CD4-positive, alpha-beta memory T cell (primary cell): ENCODE results near the gene ZC3H13. TPM values are rescaled to one million over a fixed set of nuclear protein-coding genes. Genes with fewer than 3 reads are reported as not detected.
A peak's percentile ranks its signal among the peaks of the same experiment; 100 is the strongest.

Source experiments
- CTCF ChIA-PET: fragments of 350-600 bp; sonication (Branson Sonifier 250); formaldehyde crosslinking; loops from one replicate; lab custom pipeline; 2021; ENCODE audit warnings: inconsistent platforms; ENCODE audit not compliant: partially characterized antibody; lab: Charles Lee
- POLR2A ChIA-PET: fragments of 350-600 bp; sonication (Branson Sonifier 250); formaldehyde crosslinking; loops from one replicate; lab custom pipeline; 2021; ENCODE audit not compliant: partially characterized antibody; lab: Charles Lee
- DNase-seq, 5 donors: peaks; one replicate each; pipeline versions ENCODE4 v3.0.0 to v3.0.0-alpha.2; 2020 to 2022; ENCODE audit warnings: mixed read lengths in 1 of 5
- H3K27ac ChIP-seq: one replicate; pipeline ENCODE4 v1.7.0; 2013; ENCODE audit warnings: low read depth, low read length
- H3K27me3 ChIP-seq: 2 replicates; pipeline ENCODE4 v1.7.0; 2013; ENCODE audit warnings: mild to moderate bottlenecking, low read length, moderate library complexity; ENCODE audit not compliant: insufficient read depth
- H3K36me3 ChIP-seq: 2 replicates; pipeline ENCODE4 v1.7.0; 2013; ENCODE audit warnings: mild to moderate bottlenecking, low read length, moderate library complexity; ENCODE audit not compliant: insufficient read depth
- H3K4me1 ChIP-seq: 2 replicates; pipeline ENCODE4 v1.7.0; 2013; ENCODE audit warnings: mild to moderate bottlenecking, low read length, moderate library complexity; ENCODE audit not compliant: insufficient read depth
- H3K4me3 ChIP-seq, 2 donors: one replicate each; pipeline ENCODE4 v1.7.0; 2013; ENCODE audit warnings: low read length in 2 of 2, mild to moderate bottlenecking in 1 of 2
- H3K9me3 ChIP-seq, 2 donors: one replicate each; pipeline ENCODE4 v1.7.0; 2013; ENCODE audit warnings: low read length in 2 of 2, control low read depth in 1 of 2; ENCODE audit not compliant: control insufficient read depth in 1 of 2
- H3K27ac Mint-ChIP-seq, 7 donors: one replicate each; pipeline ENCODE4 v1.8.0; 2020 to 2021; ENCODE audit warnings: mixed read lengths in 7 of 7, mild to moderate bottlenecking in 6 of 7, inconsistent platforms in 3 of 7, moderate library complexity in 3 of 7
- H3K27me3 Mint-ChIP-seq, 2 donors: one replicate each; pipeline ENCODE4 v1.8.0; 2020 to 2021; ENCODE audit warnings: mixed read lengths in 2 of 2
- H3K36me3 Mint-ChIP-seq, 2 donors: one replicate each; pipeline ENCODE4 v1.8.0; 2020 to 2021; ENCODE audit warnings: mixed read lengths in 2 of 2, inconsistent platforms in 1 of 2, mild to moderate bottlenecking in 1 of 2
- H3K4me1 Mint-ChIP-seq, 4 donors: one replicate each; pipeline ENCODE4 v1.8.0; 2020 to 2021; ENCODE audit warnings: mixed read lengths in 4 of 4, mild to moderate bottlenecking in 1 of 4
- H3K4me3 Mint-ChIP-seq, 8 donors: one replicate each; pipeline ENCODE4 v1.8.0; 2020 to 2021; ENCODE audit warnings: mixed read lengths in 8 of 8, mild to moderate bottlenecking in 7 of 8, moderate library complexity in 6 of 8, inconsistent platforms in 3 of 8
- H3K9me3 Mint-ChIP-seq, 8 donors: one replicate each; pipeline ENCODE4 v1.8.0; 2020 to 2021; ENCODE audit warnings: mixed read lengths in 8 of 8, mild to moderate bottlenecking in 5 of 8, inconsistent platforms in 3 of 8, moderate library complexity in 1 of 8
- intact Hi-C: fragments of 100-400 bp; cut with micrococcal nuclease; formaldehyde crosslinking; loops from one replicate; pipeline ENCODE4 v1.15.1; 2023
- polyA plus RNA-seq, 2 donors: library from polyadenylated mRNA; unstranded; fragments of 300-500 nt; fragmentation: Illumina TruSeq; gene quantifications; one replicate each; pipeline ENCODE4 v1.2.3, GENCODE V29; 2021
- total RNA-seq, 2 experiments: library from RNA; stranded (reverse); gene quantifications; one replicate each; pipeline ENCODE4 v1.2.3, GENCODE V29; 2021

ZC3H13 gene
- total and polyA plus RNA-seq, 4 experiments from 2014 or later: 10.8 to 65.5 (median 58.6) TPM

DNA sequence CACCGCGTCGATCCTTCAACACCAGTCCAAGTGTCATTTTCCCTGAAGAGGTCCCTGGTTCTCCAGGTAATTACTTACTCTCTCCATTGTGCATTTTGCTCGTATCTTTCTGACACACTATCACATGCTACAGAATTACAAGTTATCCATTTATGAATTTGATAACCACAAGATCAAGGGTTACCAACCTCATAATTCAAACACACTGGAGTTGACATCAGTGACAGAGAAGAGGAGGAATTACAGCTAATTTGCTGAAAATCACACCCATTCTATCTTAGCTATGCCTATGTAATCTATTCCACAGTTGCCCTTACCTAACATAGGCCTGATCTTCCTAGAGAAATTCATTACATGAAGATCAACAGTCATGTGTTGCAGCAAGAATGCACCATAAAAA, 14.2 kb downstream of the ZC3H13 start:
- Histone ChIP-seq H3K27me3 (no peaks in the 10 kb centered on the region), H3K36me3 (peaks cover 38% of the 10 kb centered on the region), H3K4me1 (no peaks in the 10 kb centered on the region), H3K9me3 (no peaks in the 10 kb centered on the region), H3K4me3 (no peak overlapping the region), H3K27ac (no peak overlapping the region)
- no peak for DNase-seq
- Mint-ChIP-seq H3K4me1 (peaks cover 3 to 17% (median 9%) of the 10 kb centered on the region in 4 donors), H3K27me3 (no peaks in the 10 kb centered on the region), H3K4me3 (no peak overlapping the region), H3K36me3 (peaks cover 65 to 67% of the 10 kb centered on the region in 2 donors), H3K9me3 (peaks cover 0 to 2% (median 0%) of the 10 kb centered on the region in 8 donors), H3K27ac (peak overlapping the region in 1 of 7 donors; percentile 2)
- ChIA-PET CTCF (interaction anchor here (1.3 kb wide), 1 partner anchor 14 kb away, joined by 3 read pairs; no protein-coding TSS in a partner anchor), POLR2A (no interaction called here)
- intact Hi-C loops: no loop called here

DNA sequence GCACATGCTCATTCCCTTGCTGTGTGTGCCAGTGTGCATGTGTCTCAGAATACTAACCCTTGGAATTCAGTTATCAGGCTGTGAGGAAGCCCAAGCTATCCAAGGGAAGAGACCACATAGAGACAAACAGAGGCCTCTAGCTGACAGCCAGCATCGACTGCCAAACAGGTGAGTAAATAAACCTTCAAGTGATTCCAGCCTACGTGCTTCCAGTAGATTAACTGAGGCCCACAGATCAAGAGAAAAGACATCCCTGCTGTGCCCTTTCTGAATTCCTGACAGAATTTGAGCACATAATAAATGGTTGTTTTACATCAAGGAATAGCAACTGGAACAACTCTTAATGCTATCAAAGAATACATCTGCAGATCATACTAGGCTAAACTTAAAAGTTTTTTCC, 17.5 kb downstream of the ZC3H13 start:
- no peak overlapping the region for H3K27ac ChIP-seq
- no peak overlapping the region for H3K4me3 ChIP-seq
- CTCF ChIA-PET: interaction anchor here (0.6 kb wide), 1 partner anchor 46 kb away, joined by 3 read pairs; no protein-coding TSS in a partner anchor
- no peaks in the 10 kb centered on the region for H3K9me3 ChIP-seq
- Mint-ChIP-seq H3K27ac (no peak overlapping the region), H3K36me3 (peaks cover 65 to 70% of the 10 kb centered on the region in 2 donors), H3K4me1 (peaks cover 12 to 22% (median 18%) of the 10 kb centered on the region in 4 donors), H3K9me3 (peaks cover 0 to 6% (median 2%) of the 10 kb centered on the region in 8 donors), H3K27me3 (no peaks in the 10 kb centered on the region), H3K4me3 (no peak overlapping the region)
- POLR2A ChIA-PET: interaction anchor here (0.8 kb wide), 1 partner anchor 16 kb away, joined by 4 read pairs; no protein-coding TSS in a partner anchor
- H3K4me1 ChIP-seq: no peaks in the 10 kb centered on the region
- no peaks in the 10 kb centered on the region for H3K27me3 ChIP-seq
- peaks cover 19% of the 10 kb centered on the region for H3K36me3 ChIP-seq
- no peak for DNase-seq
- intact Hi-C loops: no loop called here

DNA sequence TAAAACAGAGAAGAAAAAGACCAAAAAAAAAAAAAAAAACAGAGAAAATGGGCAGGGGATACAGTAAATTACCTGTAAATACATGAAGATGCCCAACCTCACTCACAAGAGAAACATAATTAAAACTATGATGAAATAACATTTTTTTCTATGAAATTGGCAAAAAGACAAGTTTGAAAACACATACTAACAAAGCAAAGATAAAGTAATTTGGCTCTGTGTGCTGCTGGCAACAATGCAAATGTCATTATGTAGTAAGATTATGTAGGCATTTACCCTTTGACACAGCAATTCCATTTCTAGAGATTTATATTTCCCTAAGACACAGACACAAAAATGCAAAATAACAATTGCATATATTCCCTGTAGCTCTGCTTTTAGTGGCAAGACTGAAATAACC, 20.2 kb downstream of the ZC3H13 start:
- POLR2A ChIA-PET: no interaction called here
- no peak overlapping the region for H3K4me3 Mint-ChIP-seq
- intact Hi-C loops: no loop called here

DNA sequence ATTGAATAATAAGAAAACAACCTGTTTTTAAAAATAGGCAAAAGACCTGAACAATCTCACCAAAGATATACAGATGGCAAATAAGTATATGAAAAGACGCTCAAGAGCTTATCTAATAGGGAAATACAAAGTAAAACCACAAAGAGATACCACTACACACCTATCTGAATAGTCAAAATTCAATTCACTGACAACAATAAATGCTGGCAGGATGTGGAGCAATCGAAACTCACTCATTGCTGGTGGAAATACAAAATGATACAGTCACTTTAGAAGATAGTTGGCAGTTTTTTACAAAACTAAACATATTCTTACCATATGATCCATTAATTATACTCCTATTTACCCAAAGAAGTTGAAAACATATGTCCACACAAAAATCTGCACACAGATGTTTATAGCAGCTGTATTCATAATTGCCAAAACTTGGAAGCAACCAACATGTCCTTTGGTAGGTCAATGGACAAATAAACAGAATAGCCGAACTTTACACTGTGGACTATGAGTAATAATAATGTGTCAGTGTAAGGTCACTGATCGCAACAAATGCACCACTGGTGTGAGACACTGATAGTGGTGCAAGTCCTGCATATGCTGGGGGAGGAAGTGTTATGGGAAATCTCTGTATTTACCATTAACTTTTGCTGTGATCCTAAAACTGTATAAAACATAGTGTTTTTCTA, 20.8 kb downstream of the ZC3H13 start:
- H3K27ac ChIP-seq: no peak overlapping the region
- no peaks in the 10 kb centered on the region for H3K27me3 ChIP-seq
- no peaks in the 10 kb centered on the region for H3K36me3 ChIP-seq
- DNase-seq: no peak
- Mint-ChIP-seq H3K9me3 (peaks cover 0 to 9% (median 4%) of the 10 kb centered on the region in 8 donors), H3K27ac (peak overlapping the region in 2 of 7 donors; percentile 1 to 44), H3K36me3 (peaks cover 65 to 68% of the 10 kb centered on the region in 2 donors), H3K4me1 (peaks cover 18 to 31% (median 25%) of the 10 kb centered on the region in 4 donors), H3K4me3 (peak overlapping the region in 1 of 8 donors; percentile 7), H3K27me3 (no peaks in the 10 kb centered on the region)
- CTCF ChIA-PET: no interaction called here
- POLR2A ChIA-PET: no interaction called here
- intact Hi-C loops: no loop called here
- no peaks in the 10 kb centered on the region for H3K4me1 ChIP-seq
- no peaks in the 10 kb centered on the region for H3K9me3 ChIP-seq
- no peak overlapping the region for H3K4me3 ChIP-seq

More for the DNA sequence above, 20.2 kb downstream of the ZC3H13 start:
- H3K27ac ChIP-seq: no peak overlapping the region
- no peak for DNase-seq
- Mint-ChIP-seq H3K4me1 (peaks cover 18 to 31% (median 23%) of the 10 kb centered on the region in 4 donors), H3K36me3 (peaks cover 67% of the 10 kb centered on the region in 2 donors), H3K27me3 (no peaks in the 10 kb centered on the region), H3K9me3 (peaks cover 0 to 9% (median 4%) of the 10 kb centered on the region in 8 donors), H3K27ac (no peak overlapping the region)
- H3K4me3 ChIP-seq: no peak overlapping the region
- CTCF ChIA-PET: no interaction called here
- no peaks in the 10 kb centered on the region for H3K4me1 ChIP-seq
- H3K36me3 ChIP-seq: no peaks in the 10 kb centered on the region
- no peaks in the 10 kb centered on the region for H3K9me3 ChIP-seq
- no peaks in the 10 kb centered on the region for H3K27me3 ChIP-seq

DNA sequence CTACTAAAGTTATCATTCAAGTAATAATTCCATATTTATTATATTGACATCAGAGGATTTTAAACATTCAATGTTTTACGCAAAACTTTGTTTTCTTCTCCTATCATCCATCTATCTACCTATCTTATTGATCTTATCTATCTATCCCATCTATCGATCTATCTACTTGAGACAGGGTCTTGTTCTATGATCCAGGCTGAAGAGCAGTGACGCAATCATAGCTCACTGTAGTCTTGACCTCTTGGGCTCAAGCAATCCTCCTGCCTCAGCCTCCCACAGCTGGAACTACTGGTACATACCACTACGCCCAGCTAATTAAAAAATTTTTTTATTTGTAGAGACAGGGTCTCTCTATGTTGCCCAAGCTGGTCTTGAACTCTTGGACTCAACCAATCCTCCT, 27.4 kb downstream of the ZC3H13 start:
- no peak overlapping the region for H3K4me3 ChIP-seq
- no peaks in the 10 kb centered on the region for H3K27me3 ChIP-seq
- no peak overlapping the region for H3K4me3 Mint-ChIP-seq
- peak overlapping the region in 1 of 7 donors; percentile 36 for H3K27ac Mint-ChIP-seq
- H3K27me3 Mint-ChIP-seq: no peaks in the 10 kb centered on the region
- H3K4me1 Mint-ChIP-seq: peaks cover 10 to 24% (median 12%) of the 10 kb centered on the region in 4 donors
- POLR2A ChIA-PET: no interaction called here
- intact Hi-C loops: no loop called here
- peaks cover 5% of the 10 kb centered on the region for H3K36me3 ChIP-seq
- H3K36me3 Mint-ChIP-seq: peaks cover 43 to 44% of the 10 kb centered on the region in 2 donors
- CTCF ChIA-PET: no interaction called here
- no peaks in the 10 kb centered on the region for H3K9me3 ChIP-seq
- no peak overlapping the region for H3K27ac ChIP-seq
- H3K9me3 Mint-ChIP-seq: peaks cover 0 to 4% (median 3%) of the 10 kb centered on the region in 8 donors
- H3K4me1 ChIP-seq: no peaks in the 10 kb centered on the region
- no peak for DNase-seq

DNA sequence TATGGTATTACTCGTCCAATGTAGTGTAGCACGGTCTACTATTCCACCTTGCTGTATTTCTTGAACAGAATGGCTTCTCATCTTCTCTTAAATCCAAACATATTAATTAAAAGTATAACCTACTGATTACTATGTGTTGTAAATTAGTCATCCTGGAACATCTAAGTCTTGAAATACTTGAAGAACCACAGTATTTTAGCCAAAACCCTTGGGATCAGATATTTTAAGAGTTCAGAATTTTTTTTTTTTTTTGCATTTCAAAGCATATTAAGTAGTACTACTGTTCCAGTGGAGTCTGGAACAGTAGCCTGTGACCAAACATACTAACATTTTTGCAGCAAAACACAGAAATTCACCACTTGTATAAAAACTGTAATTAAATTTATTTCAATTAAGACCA, 30.1 kb downstream of the ZC3H13 start:
- Histone ChIP-seq H3K4me3 (no peak overlapping the region), H3K36me3 (peaks cover 18% of the 10 kb centered on the region), H3K27me3 (no peaks in the 10 kb centered on the region), H3K27ac (no peak overlapping the region), H3K9me3 (no peaks in the 10 kb centered on the region), H3K4me1 (no peaks in the 10 kb centered on the region)
- H3K27me3 Mint-ChIP-seq: no peaks in the 10 kb centered on the region
- peaks cover 33 to 41% of the 10 kb centered on the region in 2 donors for H3K36me3 Mint-ChIP-seq
- DNase-seq: no peak
- H3K4me3 Mint-ChIP-seq: no peak overlapping the region
- CTCF ChIA-PET: no interaction called here
- H3K4me1 Mint-ChIP-seq: peaks cover 5 to 13% (median 5%) of the 10 kb centered on the region in 4 donors
- POLR2A ChIA-PET: no interaction called here
- intact Hi-C loops: no loop called here
- H3K27ac Mint-ChIP-seq: no peak overlapping the region
- H3K9me3 Mint-ChIP-seq: no peaks in the 10 kb centered on the region

DNA sequence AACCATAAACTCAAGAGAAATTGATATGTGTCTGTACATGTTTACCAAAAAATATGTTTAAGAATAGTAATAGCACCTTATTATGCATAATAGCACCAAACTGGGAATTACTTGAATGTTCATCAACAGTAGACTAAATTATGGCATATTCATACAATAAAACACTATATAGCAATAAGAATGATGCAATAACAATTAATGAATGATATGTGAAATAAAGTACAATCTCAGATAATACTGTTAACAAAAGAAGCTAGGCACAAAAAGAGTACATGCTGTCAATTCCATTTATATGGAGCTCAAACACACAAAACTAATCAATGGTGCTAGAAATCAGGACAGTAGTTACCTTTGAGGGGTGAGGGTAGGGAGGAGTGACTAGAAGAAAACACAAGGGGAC, 36.3 kb downstream of the ZC3H13 start:
- no peak overlapping the region for H3K4me3 ChIP-seq
- no peak for DNase-seq
- ChIA-PET CTCF (no interaction called here), POLR2A (no interaction called here)
- Mint-ChIP-seq H3K27ac (peak overlapping the region in 1 of 7 donors; percentile 5), H3K4me3 (no peak overlapping the region), H3K36me3 (peaks cover 33 to 59% of the 10 kb centered on the region in 2 donors), H3K9me3 (no peaks in the 10 kb centered on the region), H3K4me1 (peaks cover 0 to 9% (median 3%) of the 10 kb centered on the region in 4 donors), H3K27me3 (no peaks in the 10 kb centered on the region)
- no peaks in the 10 kb centered on the region for H3K4me1 ChIP-seq
- intact Hi-C loops: no loop called here
- peaks cover 34% of the 10 kb centered on the region for H3K36me3 ChIP-seq
- no peaks in the 10 kb centered on the region for H3K9me3 ChIP-seq
- H3K27ac ChIP-seq: no peak overlapping the region
- H3K27me3 ChIP-seq: no peaks in the 10 kb centered on the region
